Measurements from ENCODE around the gene PCYOX1L.

Gene PCYOX1L

DNA sequence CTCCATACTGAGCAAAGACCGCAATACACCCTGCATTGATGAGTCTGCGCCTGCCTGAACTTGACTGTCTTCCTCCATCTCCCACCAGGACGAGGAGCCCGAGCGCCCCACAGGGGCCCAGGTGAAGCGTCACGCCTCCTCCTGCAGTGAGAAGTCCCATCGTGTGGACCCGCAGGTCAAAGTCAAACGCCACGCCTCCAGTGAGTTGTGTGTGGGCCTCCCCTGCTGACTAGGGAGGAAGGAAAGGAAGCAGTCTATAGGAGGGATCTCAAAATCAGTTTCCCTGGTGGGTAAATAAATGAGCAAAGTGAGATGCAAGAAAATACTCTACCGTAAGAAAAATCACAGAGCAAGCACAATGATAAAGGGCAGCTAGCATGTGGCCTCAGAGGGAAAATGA lies 35.3 kb upstream of the PCYOX1L start:
- Histone ChIP-seq H3K36me3 (ENCODE audit: insufficient read depth, low read length) (no peaks in the 10 kb centered on the region), H3K9ac (ENCODE audit: low read length) (no peak overlapping the region), H3K4me1 (ENCODE audit: insufficient read depth, low read length) (peaks cover 18% of the 10 kb centered on the region), H3K27me3 (ENCODE audit: control insufficient read depth in 1 of 2, insufficient read depth in 2 of 2, low read length in 2 of 2) (no peaks in the 10 kb centered on the region), H3K9me3 (ENCODE audit: low read length) (no peaks in the 10 kb centered on the region), H3K27ac (ENCODE audit: low read depth, low read length) (no peak overlapping the region), H3K4me3 (ENCODE audit: low read depth in 1 of 2, low read length in 2 of 2) (no peak overlapping the region)

DNA sequence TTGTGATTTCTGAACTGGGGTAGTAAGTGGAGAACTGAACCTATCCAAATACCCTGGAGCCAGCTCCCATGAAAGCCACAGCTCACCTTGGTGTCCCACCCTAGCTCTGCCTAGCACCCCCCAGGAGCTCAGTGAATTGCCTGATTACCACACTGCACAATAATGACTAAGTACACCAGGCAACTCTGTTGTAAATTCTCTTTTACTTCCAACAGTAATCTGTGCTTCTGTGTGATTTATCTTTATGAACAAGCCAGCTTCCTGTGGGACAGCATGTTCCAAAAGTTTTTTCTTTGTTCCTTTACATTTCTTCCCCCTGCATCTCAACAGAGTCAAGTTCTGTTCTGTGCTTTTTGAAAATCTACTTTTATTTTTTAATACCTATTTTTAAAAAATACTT lies 34.6 kb upstream of the PCYOX1L start:
- Histone ChIP-seq H3K27ac (ENCODE audit: low read depth, low read length) (no peak overlapping the region), H3K9ac (ENCODE audit: low read length) (no peak overlapping the region), H3K36me3 (ENCODE audit: insufficient read depth, low read length) (no peaks in the 10 kb centered on the region), H3K9me3 (ENCODE audit: low read length) (no peaks in the 10 kb centered on the region), H3K27me3 (ENCODE audit: control insufficient read depth in 1 of 2, insufficient read depth in 2 of 2, low read length in 2 of 2) (no peaks in the 10 kb centered on the region), H3K4me1 (ENCODE audit: insufficient read depth, low read length) (peaks cover 16% of the 10 kb centered on the region), H3K4me3 (ENCODE audit: low read depth in 1 of 2, low read length in 2 of 2) (no peak overlapping the region)

DNA sequence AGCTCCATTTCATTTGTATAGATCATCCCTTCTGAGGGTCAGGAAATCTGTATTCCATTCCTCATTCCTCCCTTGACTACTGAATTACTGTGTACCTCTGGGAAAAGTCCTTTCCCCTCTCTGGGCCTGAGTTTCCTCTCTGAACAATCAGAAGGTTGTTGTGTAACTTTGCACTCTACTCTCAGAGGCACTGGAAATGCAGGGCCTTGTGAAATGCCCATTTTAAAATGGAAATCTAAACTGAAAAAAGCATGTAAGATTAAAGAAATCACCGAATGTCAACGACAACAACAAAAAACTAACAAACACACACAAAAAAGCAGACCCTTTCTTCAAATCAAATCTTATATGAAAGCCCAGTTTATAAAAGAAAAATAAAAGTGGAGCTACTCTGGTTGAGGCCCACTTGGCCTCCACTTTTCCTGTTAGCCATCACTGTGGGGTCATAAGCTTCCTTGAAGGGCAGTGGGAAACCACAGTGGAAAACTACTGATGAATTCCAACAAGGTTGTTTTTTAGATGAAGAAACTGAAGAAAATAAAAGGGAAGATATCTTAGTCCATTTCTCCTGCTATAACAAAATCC lies 34.1 kb upstream of the PCYOX1L start:
- H3K27ac ChIP-seq (ENCODE audit: low read depth, low read length), result no peak overlapping the region
- no peaks in the 10 kb centered on the region for H3K27me3 ChIP-seq (ENCODE audit: control insufficient read depth in 1 of 2, insufficient read depth in 2 of 2, low read length in 2 of 2)
- H3K36me3 ChIP-seq (ENCODE audit: insufficient read depth, low read length), result no peaks in the 10 kb centered on the region

DNA sequence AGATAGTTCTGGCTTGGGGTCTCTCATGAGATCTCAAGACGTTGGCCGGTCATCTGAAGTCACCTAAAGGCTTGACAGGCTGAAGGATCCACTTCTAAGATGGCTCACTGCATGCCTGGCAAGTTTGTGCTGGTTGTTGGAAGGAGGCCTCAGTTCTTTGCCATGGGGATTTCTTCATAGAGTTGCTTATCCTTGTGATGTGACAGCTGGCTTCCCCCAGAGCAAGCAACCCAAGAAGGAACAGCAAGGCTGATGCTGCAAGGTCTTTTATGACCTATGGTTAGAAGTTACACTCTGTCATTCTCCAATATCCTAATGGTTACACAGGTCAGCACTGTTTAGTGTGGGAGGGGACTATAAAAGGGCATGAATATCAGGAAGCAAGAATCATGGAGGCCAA lies 33.2 kb upstream of the PCYOX1L start:
- Histone ChIP-seq H3K36me3 (ENCODE audit: insufficient read depth, low read length) (no peaks in the 10 kb centered on the region), H3K9me3 (ENCODE audit: low read length) (no peaks in the 10 kb centered on the region), H3K27ac (ENCODE audit: low read depth, low read length) (no peak overlapping the region), H3K9ac (ENCODE audit: low read length) (no peak overlapping the region), H3K27me3 (ENCODE audit: control insufficient read depth in 1 of 2, insufficient read depth in 2 of 2, low read length in 2 of 2) (no peaks in the 10 kb centered on the region), H3K4me1 (ENCODE audit: insufficient read depth, low read length) (peaks cover 16% of the 10 kb centered on the region), H3K4me3 (ENCODE audit: low read depth in 1 of 2, low read length in 2 of 2) (no peak overlapping the region)

More for the DNA sequence above, 34.1 kb upstream of the PCYOX1L start:
- Histone ChIP-seq H3K4me3 (ENCODE audit: low read depth in 1 of 2, low read length in 2 of 2) (no peak overlapping the region), H3K4me1 (ENCODE audit: insufficient read depth, low read length) (peaks cover 16% of the 10 kb centered on the region), H3K9ac (ENCODE audit: low read length) (no peak overlapping the region), H3K9me3 (ENCODE audit: low read length) (no peaks in the 10 kb centered on the region)

DNA sequence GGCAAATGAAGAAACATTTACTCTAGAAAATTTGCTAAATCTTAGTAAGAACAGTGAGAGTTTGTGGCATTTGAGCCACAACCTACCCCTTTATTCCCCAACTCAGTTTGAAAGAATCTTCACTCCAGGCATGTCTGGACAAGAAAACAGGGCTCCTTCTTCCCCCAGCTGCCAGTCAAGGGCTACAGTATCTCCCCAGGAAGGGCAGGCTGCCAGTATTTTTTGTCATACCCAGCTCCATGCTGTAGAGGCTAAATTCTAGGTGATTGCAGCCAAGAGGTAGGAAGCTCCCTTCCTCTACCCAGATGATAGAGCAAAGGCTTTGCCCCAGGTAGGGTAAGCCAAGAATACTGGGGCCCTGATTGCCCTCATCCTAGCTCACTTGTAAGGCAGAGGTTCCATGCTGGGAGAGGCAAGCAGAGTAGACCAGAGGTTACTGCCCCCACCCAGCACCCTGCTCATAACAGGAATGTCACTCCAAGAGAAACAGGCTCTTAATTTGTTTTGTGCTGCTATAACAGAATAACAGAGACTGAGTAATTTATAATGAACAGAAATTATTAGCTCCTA lies 32.6 kb upstream of the PCYOX1L start:
- Histone ChIP-seq H3K4me3 (ENCODE audit: low read depth in 1 of 2, low read length in 2 of 2) (no peak overlapping the region), H3K4me1 (ENCODE audit: insufficient read depth, low read length) (peaks cover 12% of the 10 kb centered on the region), H3K9ac (ENCODE audit: low read length) (no peak overlapping the region), H3K27me3 (ENCODE audit: control insufficient read depth in 1 of 2, insufficient read depth in 2 of 2, low read length in 2 of 2) (no peaks in the 10 kb centered on the region), H3K9me3 (ENCODE audit: low read length) (no peaks in the 10 kb centered on the region), H3K36me3 (ENCODE audit: insufficient read depth, low read length) (no peaks in the 10 kb centered on the region), H3K27ac (ENCODE audit: low read depth, low read length) (no peak overlapping the region)

DNA sequence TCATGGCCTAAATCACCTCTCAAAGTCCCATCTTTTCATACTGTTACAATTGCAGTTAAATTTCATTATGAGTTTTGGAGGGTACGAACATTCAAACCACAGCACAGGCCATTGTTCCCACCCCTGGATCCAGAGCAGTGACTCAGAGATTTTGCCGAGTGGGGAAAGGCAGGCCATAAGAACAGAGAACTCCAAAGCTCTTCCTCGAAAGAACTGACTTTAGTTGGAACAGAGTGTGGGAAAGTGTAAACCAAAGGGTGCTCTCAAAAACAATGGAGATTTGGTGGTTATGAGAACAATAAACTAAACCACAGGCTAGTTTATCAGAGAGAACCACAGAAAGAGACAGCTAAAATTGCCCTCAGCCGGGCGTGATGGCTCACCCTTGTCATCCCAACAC lies 32.0 kb upstream of the PCYOX1L start:
- H3K9me3 ChIP-seq (ENCODE audit: low read length), result no peaks in the 10 kb centered on the region
- H3K9ac ChIP-seq (ENCODE audit: low read length), result no peak overlapping the region
- no peaks in the 10 kb centered on the region for H3K36me3 ChIP-seq (ENCODE audit: insufficient read depth, low read length)
- H3K4me1 ChIP-seq (ENCODE audit: insufficient read depth, low read length), result peaks cover 5% of the 10 kb centered on the region
- no peak overlapping the region for H3K4me3 ChIP-seq (ENCODE audit: low read depth in 1 of 2, low read length in 2 of 2)
- H3K27me3 ChIP-seq (ENCODE audit: control insufficient read depth in 1 of 2, insufficient read depth in 2 of 2, low read length in 2 of 2), result no peaks in the 10 kb centered on the region
- H3K27ac ChIP-seq (ENCODE audit: low read depth, low read length), result no peak overlapping the region

DNA sequence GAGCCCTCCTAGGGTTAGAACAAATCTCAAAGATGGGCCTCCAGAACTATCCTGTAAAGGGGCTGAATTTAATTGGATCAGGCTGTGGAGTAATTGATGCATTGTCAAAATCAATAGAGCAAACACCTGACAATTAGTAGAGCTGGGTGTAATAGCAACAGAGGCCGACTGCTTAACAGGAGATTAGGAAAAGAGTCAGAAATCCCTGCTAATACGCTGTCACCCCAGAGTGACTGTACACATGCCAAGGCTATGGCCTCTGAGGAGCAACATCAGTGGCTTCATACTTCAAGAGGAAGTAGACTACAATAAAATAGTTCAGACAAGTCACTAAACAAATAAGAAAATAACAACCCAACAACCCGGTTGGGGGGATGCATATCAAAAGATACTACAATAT lies 31.2 kb upstream of the PCYOX1L start:
- Histone ChIP-seq H3K27me3 (ENCODE audit: control insufficient read depth in 1 of 2, insufficient read depth in 2 of 2, low read length in 2 of 2) (no peaks in the 10 kb centered on the region), H3K4me3 (ENCODE audit: low read depth in 1 of 2, low read length in 2 of 2) (no peak overlapping the region), H3K9me3 (ENCODE audit: low read length) (no peaks in the 10 kb centered on the region), H3K36me3 (ENCODE audit: insufficient read depth, low read length) (no peaks in the 10 kb centered on the region), H3K4me1 (ENCODE audit: insufficient read depth, low read length) (no peaks in the 10 kb centered on the region), H3K9ac (ENCODE audit: low read length) (no peak overlapping the region), H3K27ac (ENCODE audit: low read depth, low read length) (no peak overlapping the region)

DNA sequence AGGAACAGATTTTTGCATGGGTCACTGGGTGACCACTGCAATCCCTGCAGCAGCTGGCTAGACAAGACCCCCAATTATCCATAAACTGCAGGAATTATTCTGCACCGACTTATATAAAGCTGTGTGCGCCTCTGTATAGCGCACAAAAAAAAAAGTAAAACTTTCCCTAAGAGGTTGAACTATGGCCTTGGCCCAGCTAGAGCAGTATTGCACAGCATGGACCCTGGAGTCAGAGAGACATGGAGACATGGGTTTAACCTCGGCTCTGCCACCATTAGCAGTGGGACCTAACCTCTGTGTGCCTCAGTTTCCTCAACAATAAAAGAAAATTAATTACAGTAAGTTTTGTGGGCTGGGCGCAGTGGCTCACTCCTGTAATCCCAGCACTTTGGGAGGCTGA lies 29.7 kb upstream of the PCYOX1L start:
- Histone ChIP-seq H3K27ac (ENCODE audit: low read depth, low read length) (no peak overlapping the region), H3K4me3 (ENCODE audit: low read depth in 1 of 2, low read length in 2 of 2) (no peak overlapping the region), H3K9me3 (ENCODE audit: low read length) (no peaks in the 10 kb centered on the region), H3K4me1 (ENCODE audit: insufficient read depth, low read length) (no peaks in the 10 kb centered on the region), H3K27me3 (ENCODE audit: control insufficient read depth in 1 of 2, insufficient read depth in 2 of 2, low read length in 2 of 2) (no peaks in the 10 kb centered on the region), H3K36me3 (ENCODE audit: insufficient read depth, low read length) (no peaks in the 10 kb centered on the region), H3K9ac (ENCODE audit: low read length) (no peak overlapping the region)

DNA sequence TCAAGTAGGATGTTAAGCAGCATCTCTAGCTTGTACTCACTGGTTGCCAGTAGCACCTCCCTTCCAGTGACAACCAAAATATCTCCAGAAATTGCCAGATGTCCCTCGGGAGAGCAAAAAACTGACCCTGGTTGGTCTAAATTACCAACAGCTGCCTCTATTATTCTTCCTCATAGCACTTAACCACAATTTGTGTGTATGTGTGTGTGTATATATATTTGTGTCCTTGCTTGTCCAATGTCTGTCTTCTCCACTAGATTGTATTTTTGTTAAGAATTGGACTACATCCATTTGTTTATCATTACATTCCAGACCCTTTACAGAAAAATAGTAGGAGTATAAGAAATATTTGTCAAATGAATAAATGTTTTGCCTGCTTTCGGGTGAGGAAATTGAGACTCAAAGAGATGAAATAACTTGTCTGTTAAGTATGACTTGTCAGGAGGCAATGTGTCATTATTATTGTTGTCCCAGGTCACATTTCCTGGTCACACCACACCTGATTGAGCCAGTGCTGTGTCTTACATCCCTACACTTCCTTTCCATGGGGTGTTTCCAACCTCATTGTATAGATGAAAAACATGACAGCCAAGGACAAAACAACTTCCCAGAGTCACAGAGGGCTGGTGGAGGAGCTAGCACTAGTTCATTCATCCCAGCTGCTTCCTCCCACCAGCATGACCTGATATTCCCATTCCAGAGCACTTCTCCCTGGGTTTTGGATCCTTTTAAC lies 24.0 kb upstream of the PCYOX1L start:
- Histone ChIP-seq H3K27me3 (ENCODE audit: control insufficient read depth in 1 of 2, insufficient read depth in 2 of 2, low read length in 2 of 2) (no peaks in the 10 kb centered on the region), H3K4me1 (ENCODE audit: insufficient read depth, low read length) (no peaks in the 10 kb centered on the region), H3K36me3 (ENCODE audit: insufficient read depth, low read length) (no peaks in the 10 kb centered on the region), H3K9ac (ENCODE audit: low read length) (no peak overlapping the region), H3K4me3 (ENCODE audit: low read depth in 1 of 2, low read length in 2 of 2) (no peak overlapping the region), H3K9me3 (ENCODE audit: low read length) (no peaks in the 10 kb centered on the region), H3K27ac (ENCODE audit: low read depth, low read length) (no peak overlapping the region)

DNA sequence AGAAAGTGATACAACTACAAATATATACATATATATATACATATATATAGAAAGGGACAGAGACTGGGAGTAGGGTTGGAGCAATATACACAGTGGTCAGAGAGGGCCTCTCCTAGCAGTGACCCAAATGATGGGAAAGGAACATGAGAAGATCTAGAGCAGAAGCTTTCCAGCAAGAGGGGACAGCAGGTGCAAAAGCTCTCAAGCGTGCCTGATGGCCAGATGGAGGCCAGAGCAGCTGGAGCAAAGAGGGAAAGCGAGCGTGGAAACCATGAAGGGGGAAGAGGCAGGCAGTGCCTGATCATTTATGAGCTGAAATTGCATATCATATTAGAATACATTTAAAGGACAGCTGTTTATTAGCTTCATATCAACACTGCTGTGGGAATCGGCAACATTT lies 20.1 kb upstream of the PCYOX1L start:
- Histone ChIP-seq H3K27ac (ENCODE audit: low read depth, low read length) (no peak overlapping the region), H3K9me3 (ENCODE audit: low read length) (no peaks in the 10 kb centered on the region), H3K4me1 (ENCODE audit: insufficient read depth, low read length) (no peaks in the 10 kb centered on the region)

DNA sequence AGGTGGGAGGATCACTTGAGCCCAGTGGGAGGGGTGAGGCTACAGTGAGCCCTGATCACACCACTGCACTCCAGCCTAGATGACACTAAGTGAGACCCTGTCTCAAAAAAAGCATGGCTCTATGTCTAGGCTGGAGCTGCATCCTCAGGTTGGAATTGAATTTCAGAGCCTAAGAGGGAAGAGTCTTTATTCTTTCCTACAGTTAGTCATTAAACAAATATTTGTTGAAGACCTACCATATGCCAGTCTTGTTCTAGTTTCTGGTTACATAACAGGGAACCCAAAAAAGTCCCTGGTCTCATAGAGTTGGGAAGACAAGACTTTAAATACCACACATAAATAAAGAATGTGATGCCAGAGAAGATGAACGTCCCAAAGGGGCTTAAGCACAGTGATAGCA lies 19.5 kb upstream of the PCYOX1L start:
- Histone ChIP-seq H3K36me3 (ENCODE audit: insufficient read depth, low read length) (peaks cover 6% of the 10 kb centered on the region), H3K27ac (ENCODE audit: low read depth, low read length) (no peak overlapping the region), H3K4me3 (ENCODE audit: low read depth in 1 of 2, low read length in 2 of 2) (no peak overlapping the region), H3K27me3 (ENCODE audit: control insufficient read depth in 1 of 2, insufficient read depth in 2 of 2, low read length in 2 of 2) (no peaks in the 10 kb centered on the region), H3K9ac (ENCODE audit: low read length) (no peak overlapping the region), H3K4me1 (ENCODE audit: insufficient read depth, low read length) (no peaks in the 10 kb centered on the region), H3K9me3 (ENCODE audit: low read length) (no peaks in the 10 kb centered on the region)

More for the DNA sequence above, 20.1 kb upstream of the PCYOX1L start:
- H3K36me3 ChIP-seq (ENCODE audit: insufficient read depth, low read length), result peaks cover 6% of the 10 kb centered on the region
- H3K27me3 ChIP-seq (ENCODE audit: control insufficient read depth in 1 of 2, insufficient read depth in 2 of 2, low read length in 2 of 2), result no peaks in the 10 kb centered on the region
- H3K4me3 ChIP-seq (ENCODE audit: low read depth in 1 of 2, low read length in 2 of 2), result no peak overlapping the region
- H3K9ac ChIP-seq (ENCODE audit: low read length), result no peak overlapping the region

DNA sequence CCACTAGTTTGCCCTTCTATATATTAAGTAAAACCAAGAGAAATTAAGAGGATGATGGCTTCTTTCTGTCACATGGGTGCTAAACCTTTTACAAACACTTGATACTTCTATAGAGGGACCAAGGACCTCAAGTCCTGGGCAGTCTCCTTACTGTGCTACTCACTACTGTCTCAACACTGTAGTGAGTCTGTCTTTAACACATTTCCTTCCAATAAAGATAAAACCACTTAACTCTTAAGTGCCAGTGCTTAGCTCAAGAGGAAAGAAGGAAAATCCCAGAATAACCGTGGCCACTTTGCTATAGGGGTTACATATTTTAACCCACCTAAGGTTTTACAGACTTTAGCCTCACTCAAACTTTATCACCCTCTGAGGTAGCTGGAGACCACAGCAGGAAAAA lies 16.9 kb upstream of the PCYOX1L start:
- Histone ChIP-seq H3K27ac (ENCODE audit: low read depth, low read length) (no peak overlapping the region), H3K4me3 (ENCODE audit: low read depth in 1 of 2, low read length in 2 of 2) (no peak overlapping the region), H3K4me1 (ENCODE audit: insufficient read depth, low read length) (peaks cover 2% of the 10 kb centered on the region), H3K9ac (ENCODE audit: low read length) (no peak overlapping the region), H3K27me3 (ENCODE audit: control insufficient read depth in 1 of 2, insufficient read depth in 2 of 2, low read length in 2 of 2) (no peaks in the 10 kb centered on the region), H3K36me3 (ENCODE audit: insufficient read depth, low read length) (peaks cover 6% of the 10 kb centered on the region), H3K9me3 (ENCODE audit: low read length) (no peaks in the 10 kb centered on the region)

All from muscle layer of colon (tissue), 2 donors.